Globus pallidus (tissue), 1 donor: ENCODE data around the gene GSTO2.

Source experiments
- DNase-seq: peaks from one replicate; pipeline ENCODE4 v3.0.0-alpha.2; 2015; ENCODE audit warnings: low spot score

Gene GSTO2

GRCh38 chr10:104253606-104254410 is 15.2 kb upstream of the GSTO2 start:
- DNase-seq, result no peak

- peak; percentile 76 for DNase-seq
These were observed 14.3 kb upstream of the GSTO2 start, which contains the start of gene GSTO1 for GRCh38 chr10:104254493-104255310. Gene GSTO1 (plus strand): TSS chr10:104254892. CDS start chr10:104254929, 37 bp downstream.

GRCh38 chr10:104255311-104255981 is 13.5 kb upstream of the GSTO2 start:
- DNase-seq, result peak; percentile 68

- DNase-seq, result no peak
These were observed 12.5 kb upstream of the GSTO2 start for GRCh38 chr10:104256335-104256961.

- no peak for DNase-seq
These were observed 11.7 kb upstream of the GSTO2 start for GRCh38 chr10:104257235-104257634.

- DNase-seq, result no peak
These were observed 10.8 kb upstream of the GSTO2 start for GRCh38 chr10:104258209-104258608.

GRCh38 chr10:104259456-104259855 is 9.5 kb upstream of the GSTO2 start:
- no peak for DNase-seq

- DNase-seq, result no peak
These were observed 8.8 kb upstream of the GSTO2 start for GRCh38 chr10:104259999-104260774.

GRCh38 chr10:104260775-104261115 is 8.2 kb upstream of the GSTO2 start:
- no peak for DNase-seq

GRCh38 chr10:104262055-104262454 is 6.9 kb upstream of the GSTO2 start:
- no peak for DNase-seq

- DNase-seq, result no peak
These were observed 4.2 kb upstream of the GSTO2 start for GRCh38 chr10:104264783-104265182.

- DNase-seq, result no peak
These were observed 1.1 kb upstream of the GSTO2 start for GRCh38 chr10:104267721-104268404.

- no peak for DNase-seq
These were observed 625 bp upstream of the GSTO2 start for GRCh38 chr10:104268405-104268712.

GRCh38 chr10:104273286-104273685 is 4.3 kb downstream of the GSTO2 start:
- no peak for DNase-seq

GRCh38 chr10:104273899-104274575 is 5.1 kb downstream of the GSTO2 start:
- DNase-seq, result no peak

GRCh38 chr10:104274762-104275721 is 6.1 kb downstream of the GSTO2 start:
- DNase-seq, result peak; percentile 37

GRCh38 chr10:104276192-104276591 is 7.2 kb downstream of the GSTO2 start:
- no peak for DNase-seq

- DNase-seq, result no peak
These were observed 8.8 kb downstream of the GSTO2 start for GRCh38 chr10:104277785-104278184.
